ENCODE measurements around the gene IQCE.
"Not testable (repeated sequence)": the region's sequence is repeated elsewhere in the genome, so short reads cannot be mapped to it uniquely, and the experiment has no call there.

Gene IQCE

GRCh38 chr7:2555121-2556052 lies 3.4 kb upstream of the IQCE start, which contains the start of gene BRAT1:
TSS of gene BRAT1 (minus strand) at chr7:2555524. CDS start at chr7:2554431, 1,093 bp downstream.
- FAIRE-seq = no peak

- no peak for FAIRE-seq
Observed at GRCh38 chr7:2559283-2559950, 638 bp downstream of the IQCE start.

GRCh38 chr7:2563955-2564354 lies 5.2 kb downstream of the IQCE start:
- not testable (repeated sequence) for FAIRE-seq

- no peak for FAIRE-seq
Observed at GRCh38 chr7:2564970-2565540, 6.3 kb downstream of the IQCE start.

- no peak for FAIRE-seq
Observed at GRCh38 chr7:2566348-2566889, 7.6 kb downstream of the IQCE start.

- FAIRE-seq = no peak
Observed at GRCh38 chr7:2566890-2567678, 8.3 kb downstream of the IQCE start.

GRCh38 chr7:2567679-2568278 lies 9.0 kb downstream of the IQCE start:
- FAIRE-seq = no peak

- no peak for FAIRE-seq
Observed at GRCh38 chr7:2568521-2569223, 9.9 kb downstream of the IQCE start.

- no peak for FAIRE-seq
Observed at GRCh38 chr7:2569421-2569820, 10.6 kb downstream of the IQCE start.

GRCh38 chr7:2570021-2570420 lies 11.2 kb downstream of the IQCE start:
- FAIRE-seq = no peak

- FAIRE-seq = no peak
Observed at GRCh38 chr7:2571409-2571808, 12.6 kb downstream of the IQCE start.

- no peak for FAIRE-seq
Observed at GRCh38 chr7:2572101-2572842, 13.5 kb downstream of the IQCE start.

- FAIRE-seq = no peak
Observed at GRCh38 chr7:2573761-2574160, 15.0 kb downstream of the IQCE start.

- no peak for FAIRE-seq
Observed at GRCh38 chr7:2575046-2575732, 16.4 kb downstream of the IQCE start.

- no peak for FAIRE-seq
Observed at GRCh38 chr7:2575733-2576340, 17.1 kb downstream of the IQCE start.

- FAIRE-seq = no peak
Observed at GRCh38 chr7:2576742-2577491, 18.1 kb downstream of the IQCE start.

- FAIRE-seq = no peak
Observed at GRCh38 chr7:2577914-2578680, 19.3 kb downstream of the IQCE start.

GRCh38 chr7:2580636-2581035 lies 21.9 kb downstream of the IQCE start:
- FAIRE-seq = no peak
